WTC11 (cell line): ENCODE results near the gene BDP1. TPM values are rescaled to one million over a fixed set of nuclear protein-coding genes. Genes with fewer than 3 reads are reported as not detected.

Source experiments
- ATAC-seq: fragments of 200-7000 bp; cut with Tn5 transposase; 2 replicates; pipeline ENCODE4 v1.10.0; 2021; ENCODE audit warnings: mild to moderate bottlenecking, moderate library complexity
- CTCF ChIA-PET: fragments of 300-600 bp; sonication (Branson Sonifier 250); formaldehyde crosslinking; loops from one replicate; lab custom pipeline; 2021; ENCODE audit warnings: antibody characterized with exemption; lab: Charles Lee
- POLR2A ChIA-PET: fragments of 350-600 bp; sonication (Branson Sonifier 250); formaldehyde crosslinking; loops from one replicate; lab custom pipeline; 2021; ENCODE audit warnings: antibody characterized with exemption; lab: Charles Lee
- DNase-seq: peaks from one replicate; pipeline ENCODE4 v3.0.0; 2021; ENCODE audit warnings: low spot score
- H3K27ac Mint-ChIP-seq: 2 replicates; pipeline ENCODE4 v1.8.0; 2021; ENCODE audit warnings: mixed read lengths
- H3K27me3 Mint-ChIP-seq: 2 replicates; pipeline ENCODE4 v1.8.0; 2021; ENCODE audit warnings: low read depth, mild to moderate bottlenecking, moderate library complexity, mixed read lengths
- H3K36me3 Mint-ChIP-seq: 2 replicates; pipeline ENCODE4 v1.8.0; 2021; ENCODE audit warnings: mixed read lengths
- H3K4me1 Mint-ChIP-seq: 2 replicates; pipeline ENCODE4 v1.8.0; 2022; ENCODE audit warnings: mixed read lengths
- H3K4me3 Mint-ChIP-seq: 2 replicates; pipeline ENCODE4 v1.8.0; 2021; ENCODE audit warnings: mild to moderate bottlenecking, moderate library complexity, mixed read lengths
- H3K9me3 Mint-ChIP-seq: 2 replicates; pipeline ENCODE4 v1.8.0; 2021; ENCODE audit warnings: mixed read lengths
- AR ChIP-seq: fragments of 250-450 bp; sonication (Bioruptor Pico); IDR thresholded peaks from 2 replicates; pipeline ENCODE4 v1.9.0; 2021; ENCODE audit warnings: mild to moderate bottlenecking
- CDX4 ChIP-seq: fragments of 250-450 bp; sonication (Bioruptor Pico); IDR thresholded peaks from 2 replicates; pipeline ENCODE4 v1.9.0; 2021; ENCODE audit warnings: moderate library complexity, mild to moderate bottlenecking, inconsistent platforms, borderline replicate concordance
- E2F1 ChIP-seq: sonication (generic); formaldehyde crosslinking; IDR thresholded peaks from 2 replicates; pipeline ENCODE4 v1.8.0; 2022; ENCODE audit warnings: mild to moderate bottlenecking, missing genetic modification reagents
- ERG ChIP-seq: fragments of 250-450 bp; sonication (Bioruptor Pico); IDR thresholded peaks from 2 replicates; pipeline ENCODE4 v1.8.0; 2021; ENCODE audit warnings: mild to moderate bottlenecking
- ESRRA ChIP-seq: sonication (generic); formaldehyde crosslinking; IDR thresholded peaks from 2 replicates; pipeline ENCODE4 v1.8.1; 2022; ENCODE audit warnings: mild to moderate bottlenecking, missing genetic modification reagents, borderline replicate concordance
- ETV6 ChIP-seq: sonication (generic); formaldehyde crosslinking; IDR thresholded peaks from 2 replicates; pipeline ENCODE4 v1.8.1; 2022; ENCODE audit warnings: mild to moderate bottlenecking, missing genetic modification reagents
- FOXP1 ChIP-seq: sonication (generic); formaldehyde crosslinking; IDR thresholded peaks from 2 replicates; pipeline ENCODE4 v1.8.0; 2022; ENCODE audit warnings: missing genetic modification reagents, mild to moderate bottlenecking, moderate library complexity, borderline replicate concordance
- JAZF1 ChIP-seq: fragments of 250-450 bp; sonication (Bioruptor Pico); IDR thresholded peaks from 2 replicates; pipeline ENCODE4 v1.9.0; 2021; ENCODE audit warnings: moderate library complexity, mild to moderate bottlenecking, inconsistent platforms
- MXD4 ChIP-seq: fragments of 250-450 bp; sonication (Bioruptor Pico); IDR thresholded peaks from 2 replicates; pipeline ENCODE4 v1.8.0; 2021; ENCODE audit warnings: mild to moderate bottlenecking, moderate library complexity, borderline replicate concordance
- NFE2L1 ChIP-seq: sonication (generic); formaldehyde crosslinking; IDR thresholded peaks from 2 replicates; pipeline ENCODE4 v1.8.1; 2023; ENCODE audit warnings: missing genetic modification reagents
- NFYB ChIP-seq: sonication (generic); formaldehyde crosslinking; conservative IDR thresholded peaks from 2 replicates; pipeline ENCODE4 v1.8.0; 2022; ENCODE audit warnings: low read depth, missing genetic modification reagents
- NR2C2 ChIP-seq: sonication (generic); formaldehyde crosslinking; IDR thresholded peaks from 2 replicates; pipeline ENCODE4 v1.8.0; 2022; ENCODE audit warnings: mild to moderate bottlenecking, missing genetic modification reagents
- NR3C1 ChIP-seq: sonication (generic); formaldehyde crosslinking; conservative IDR thresholded peaks from 2 replicates; pipeline ENCODE4 v1.8.1; 2023; ENCODE audit warnings: low read depth, mild to moderate bottlenecking, missing genetic modification reagents
- RELA ChIP-seq: sonication (generic); formaldehyde crosslinking; IDR thresholded peaks from 2 replicates; pipeline ENCODE4 v1.8.1; 2022; ENCODE audit warnings: missing genetic modification reagents, mild to moderate bottlenecking, borderline replicate concordance
- TCF7 ChIP-seq: sonication (generic); formaldehyde crosslinking; IDR thresholded peaks from 2 replicates; pipeline ENCODE4 v1.8.0; 2022; ENCODE audit warnings: mild to moderate bottlenecking, low read depth, missing genetic modification reagents, moderate library complexity
- TP53 ChIP-seq: sonication (generic); formaldehyde crosslinking; IDR thresholded peaks from 2 replicates; pipeline ENCODE4 v1.8.1; 2023; ENCODE audit warnings: mild to moderate bottlenecking, missing genetic modification reagents
- ZBTB21 ChIP-seq: sonication (generic); formaldehyde crosslinking; IDR thresholded peaks from 2 replicates; pipeline ENCODE4 v1.8.1; 2023; ENCODE audit warnings: mild to moderate bottlenecking, missing genetic modification reagents, borderline replicate concordance
- ZBTB43 ChIP-seq: sonication (generic); formaldehyde crosslinking; IDR thresholded peaks from 2 replicates; pipeline ENCODE4 v1.8.1; 2023; ENCODE audit warnings: mild to moderate bottlenecking, missing genetic modification reagents
- ZNF219 ChIP-seq: sonication (generic); formaldehyde crosslinking; IDR thresholded peaks from 2 replicates; pipeline ENCODE4 v1.8.0; 2023; ENCODE audit warnings: missing genetic modification reagents, mild to moderate bottlenecking, borderline replicate concordance
- ZNF281 ChIP-seq: sonication (generic); formaldehyde crosslinking; IDR thresholded peaks from 2 replicates; pipeline ENCODE4 v1.8.0; 2023; ENCODE audit warnings: mild to moderate bottlenecking, missing genetic modification reagents
- ZNF423 ChIP-seq: fragments of 250-450 bp; sonication (Bioruptor Pico); IDR thresholded peaks from 2 replicates; pipeline ENCODE4 v2.1.2; 2022; ENCODE audit warnings: mild to moderate bottlenecking, moderate library complexity
- ZNF671 ChIP-seq: fragments of 250-450 bp; sonication (Bioruptor Pico); IDR thresholded peaks from 2 replicates; pipeline ENCODE4 v1.8.0; 2021; ENCODE audit warnings: mild to moderate bottlenecking
- total RNA-seq: library from RNA; stranded (reverse); gene quantifications from 3 replicates; pipeline ENCODE4 v1.2.3, GENCODE V29; 2021

The BDP1 gene
- total RNA-seq, 1 experiment from 2014 or later: 34.7 TPM

GRCh38 chr5:71589903-71590302 is 134.5 kb downstream of the BDP1 start:
- POLR2A ChIA-PET: interaction anchor here (0.6 kb wide), 1 partner anchor 34 kb away, joined by 3 read pairs; no protein-coding TSS in a partner anchor
- no peaks in the 10 kb centered on the region for H3K27me3 Mint-ChIP-seq
- no peak for DNase-seq
- H3K9me3 Mint-ChIP-seq: no peaks in the 10 kb centered on the region
- CTCF ChIA-PET: interaction anchor here (1.4 kb wide), 1 partner anchor 11 kb away, joined by 8 read pairs; no protein-coding TSS in a partner anchor
- no peak for ATAC-seq
- no peak for TF ChIP-seq ETV6
- TF ChIP-seq NR3C1: no peak
- no peak for TF ChIP-seq FOXP1
- no peak for TF ChIP-seq ESRRA (CRISPR knock-in tag)
- TF ChIP-seq ZNF281 (CRISPR knock-in tag): no peak
- TF ChIP-seq E2F1: no peak
- no peak for TF ChIP-seq RELA
- no peak for TF ChIP-seq NR2C2
- no peak for TF ChIP-seq TCF7 (CRISPR knock-in tag)
- TF ChIP-seq JAZF1 (CRISPR knock-in tag): no peak
- no peak for TF ChIP-seq ZNF671 (CRISPR knock-in tag)
- no peak for TF ChIP-seq NFE2L1 (CRISPR knock-in tag)
- TF ChIP-seq MXD4 (CRISPR knock-in tag): no peak
- TF ChIP-seq ERG: no peak
- no peak for TF ChIP-seq ZBTB21 (CRISPR knock-in tag)
- TF ChIP-seq TP53: no peak
- TF ChIP-seq, all 79 proteins: peak for 0
- peaks cover 14% of the 10 kb centered on the region for H3K4me1 Mint-ChIP-seq
- no peak overlapping the region for H3K4me3 Mint-ChIP-seq
- peaks cover 2% of the 10 kb centered on the region; the same call in 1 of the 2 replicates for H3K36me3 Mint-ChIP-seq
- H3K27ac Mint-ChIP-seq: no peak overlapping the region

GRCh38 chr5:71591100-71591499 is 135.6 kb downstream of the BDP1 start:
- Mint-ChIP-seq H3K27me3 (no peaks in the 10 kb centered on the region), H3K9me3 (no peaks in the 10 kb centered on the region), H3K4me1 (peaks cover 14% of the 10 kb centered on the region), H3K4me3 (no peak overlapping the region), H3K27ac (no peak overlapping the region), H3K36me3 (peaks cover 8% of the 10 kb centered on the region)
- ATAC-seq (no peak), DNase-seq (no peak)
- TF ChIP-seq CDX4 (CRISPR knock-in tag) (no peak), ZNF423 (CRISPR knock-in tag) (no peak), ZBTB43 (CRISPR knock-in tag) (no peak), NFYB (CRISPR knock-in tag) (no peak), AR (CRISPR knock-in tag) (no peak), ZNF219 (CRISPR knock-in tag) (no peak), TCF7 (CRISPR knock-in tag) (no peak)
- POLR2A ChIA-PET: no interaction called here
- CTCF ChIA-PET: interaction anchor here (1.4 to 1.7 kb wide), 3 partner anchors 10 to 107 kb away, joined by 4 to 8 read pairs (median 8); no protein-coding TSS in a partner anchor
